ENCODE data around the gene KLK5. TPM values are rescaled to one million over a fixed set of nuclear protein-coding genes. Genes with fewer than 3 reads are reported as not detected.

KLK5 gene
- total RNA-seq, 2 experiments from 2014 or later = not detected

DNA sequence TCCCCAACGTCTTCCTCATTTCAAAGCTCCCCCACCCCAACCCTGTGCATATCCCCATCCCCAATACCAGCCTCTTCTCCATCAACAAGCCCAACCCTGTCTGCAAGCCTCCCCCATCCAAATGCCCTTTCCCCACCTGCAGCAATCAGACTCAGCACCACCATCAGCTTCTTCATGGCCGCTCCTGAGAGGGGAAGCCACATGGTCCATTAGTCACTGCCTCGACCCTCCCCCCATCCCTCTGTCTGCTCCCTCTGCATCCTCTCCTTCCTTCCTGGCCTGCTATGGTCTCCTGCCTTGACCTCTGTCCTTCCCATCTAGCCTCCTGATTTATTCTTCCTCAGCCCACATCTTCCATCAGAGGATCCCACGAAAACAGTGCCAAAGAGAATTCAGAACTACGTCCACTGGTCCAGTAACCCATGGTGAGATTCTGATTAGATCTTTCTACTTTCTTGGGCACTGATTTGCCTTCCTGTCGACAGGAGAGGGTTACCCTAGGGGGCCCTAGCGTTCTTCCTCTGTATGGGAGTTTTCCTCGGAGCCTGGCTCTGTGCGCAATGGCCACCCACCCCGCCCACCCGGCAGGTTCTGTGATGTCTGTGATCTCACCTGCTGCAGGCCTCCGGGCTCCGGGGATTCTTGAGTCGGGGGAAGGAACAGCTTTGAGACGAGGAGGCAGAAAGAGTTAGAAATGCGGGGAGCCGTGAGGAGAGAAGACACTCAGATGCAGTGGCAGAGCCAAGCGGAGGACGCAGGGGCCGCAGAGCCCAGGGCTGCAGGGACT is 15.3 kb upstream of the KLK5 start:
- ATAC-seq (no peak), DNase-seq (no peak)
- ChIA-PET POLR2A (no interaction called here), CTCF (interaction anchor here (0.6 kb wide), 1 partner anchor 102 kb away, joined by 4 read pairs; no protein-coding TSS in a partner anchor)
- peaks cover 37% of the 10 kb centered on the region for H3K27me3 Mint-ChIP-seq
- no peaks in the 10 kb centered on the region for H3K36me3 Mint-ChIP-seq (ENCODE audit: low read depth)
- intact Hi-C loops (cut with DNase I, micrococcal nuclease) = no loop called here
- no peaks in the 10 kb centered on the region for H3K4me1 Mint-ChIP-seq
- no peak overlapping the region for H3K27ac Mint-ChIP-seq
- no peaks in the 10 kb centered on the region for H3K9me3 Mint-ChIP-seq (ENCODE audit: low read depth)
- H3K4me3 Mint-ChIP-seq = no peak overlapping the region

DNA sequence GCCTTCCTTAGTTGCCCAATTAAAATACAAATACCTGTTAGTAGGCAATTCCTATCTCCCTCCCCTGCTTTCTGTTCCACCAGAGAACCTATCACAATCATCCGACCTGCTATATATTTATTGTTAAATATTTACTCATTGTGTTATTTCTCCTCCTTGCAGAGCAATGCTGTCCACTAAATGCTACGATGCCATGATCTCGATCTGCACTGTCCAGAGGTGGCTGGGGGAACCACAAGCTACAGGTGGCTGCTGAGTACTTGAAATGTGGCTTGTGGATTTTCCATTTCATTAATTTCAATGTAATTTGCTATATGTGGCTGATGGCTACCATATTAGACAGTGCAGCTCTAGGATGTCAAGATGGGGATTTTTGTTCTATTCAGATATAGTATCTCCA is 11.4 kb upstream of the KLK5 start:
- no peaks in the 10 kb centered on the region for H3K36me3 Mint-ChIP-seq (ENCODE audit: low read depth)
- intact Hi-C loops (cut with DNase I, micrococcal nuclease) = no loop called here
- H3K4me1 Mint-ChIP-seq = no peaks in the 10 kb centered on the region
- CTCF ChIA-PET = no interaction called here
- POLR2A ChIA-PET = no interaction called here
- H3K9me3 Mint-ChIP-seq (ENCODE audit: low read depth) = peaks cover 13% of the 10 kb centered on the region
- H3K27me3 Mint-ChIP-seq = peaks cover 26% of the 10 kb centered on the region
- H3K4me3 Mint-ChIP-seq = no peak overlapping the region
- DNase-seq (no peak), ATAC-seq (no peak)
- H3K27ac Mint-ChIP-seq = no peak overlapping the region

GRCh38 chr19:50963381-50963780 is 10.5 kb upstream of the KLK5 start:
- ChIA-PET POLR2A (no interaction called here), CTCF (no interaction called here)
- Mint-ChIP-seq H3K27ac (no peak overlapping the region), H3K4me1 (no peaks in the 10 kb centered on the region), H3K36me3 (ENCODE audit: low read depth) (no peaks in the 10 kb centered on the region), H3K9me3 (ENCODE audit: low read depth) (peaks cover 13% of the 10 kb centered on the region), H3K27me3 (peaks cover 28% of the 10 kb centered on the region), H3K4me3 (no peak overlapping the region)
- intact Hi-C loops (cut with DNase I, micrococcal nuclease) = no loop called here
- ATAC-seq (no peak), DNase-seq (no peak)

DNA sequence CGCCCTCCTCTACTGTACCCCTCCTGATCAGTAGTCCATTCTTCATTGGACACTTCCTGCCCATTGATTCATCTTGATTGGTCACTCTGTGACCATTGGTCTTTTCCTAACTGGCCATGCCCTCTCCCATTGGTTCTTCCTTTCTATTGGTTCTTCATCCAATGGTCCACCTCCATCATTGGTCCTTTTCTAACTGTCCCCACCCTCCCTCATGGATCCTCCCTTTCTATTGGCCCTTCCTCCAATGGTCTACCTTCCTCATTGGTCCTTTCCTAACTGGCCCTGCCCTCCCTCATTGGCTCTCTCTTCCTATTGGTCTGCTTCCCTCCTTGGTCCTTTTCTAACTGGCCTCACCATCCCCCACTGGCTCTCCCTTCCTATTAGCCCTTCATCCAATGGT is 9.4 kb upstream of the KLK5 start:
- ATAC-seq = no peak
- CTCF ChIA-PET = no interaction called here
- no peak overlapping the region for H3K27ac Mint-ChIP-seq
- DNase-seq = no peak
- intact Hi-C loops (cut with DNase I, micrococcal nuclease) = no loop called here
- POLR2A ChIA-PET = no interaction called here
- peaks cover 29% of the 10 kb centered on the region for H3K27me3 Mint-ChIP-seq
- no peaks in the 10 kb centered on the region for H3K36me3 Mint-ChIP-seq (ENCODE audit: low read depth)
- H3K9me3 Mint-ChIP-seq (ENCODE audit: low read depth) = peaks cover 13% of the 10 kb centered on the region
- no peak overlapping the region for H3K4me3 Mint-ChIP-seq
- no peaks in the 10 kb centered on the region for H3K4me1 Mint-ChIP-seq

DNA sequence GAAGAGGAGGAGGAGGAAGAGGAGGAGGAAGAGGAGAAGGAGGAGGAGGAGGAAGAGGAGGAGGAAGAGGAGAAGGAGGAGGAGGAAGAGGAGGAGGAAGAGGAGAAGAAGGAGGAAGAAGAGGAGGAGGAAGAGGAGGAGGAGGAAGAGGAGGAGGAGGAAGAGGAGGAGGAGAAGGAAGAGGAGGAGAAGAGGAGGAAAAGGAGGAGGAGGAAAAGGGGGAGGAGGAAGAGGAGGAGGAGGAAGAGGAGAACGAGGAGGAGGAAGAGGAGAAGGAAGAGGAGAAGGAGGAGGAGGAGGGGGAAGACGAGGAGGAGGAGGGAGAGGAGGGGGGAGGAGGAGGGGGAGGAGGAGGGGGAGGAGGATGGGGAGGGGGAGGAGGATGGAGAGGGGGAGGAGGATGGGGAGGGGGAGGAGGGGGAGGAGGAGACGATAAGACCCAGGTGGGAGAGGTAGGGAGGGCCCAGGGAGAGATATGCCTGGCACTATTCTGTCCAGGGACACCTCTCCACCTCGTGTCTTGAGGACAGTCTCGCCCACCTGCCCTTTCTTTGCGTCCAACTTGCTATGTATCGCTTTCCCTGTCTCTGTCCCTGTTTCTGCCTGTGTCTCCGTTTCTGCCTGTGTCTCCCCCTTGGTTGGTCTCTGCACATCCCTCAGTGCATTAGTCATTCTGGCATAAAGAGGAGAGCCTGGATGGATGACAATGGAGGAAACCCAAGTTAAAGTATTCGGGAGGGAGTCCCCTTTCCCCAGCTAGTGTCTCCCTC is 7.1 kb upstream of the KLK5 start:
- no peaks in the 10 kb centered on the region for H3K36me3 Mint-ChIP-seq (ENCODE audit: low read depth)
- ATAC-seq (no peak), DNase-seq (no peak)
- POLR2A ChIA-PET = no interaction called here
- CTCF ChIA-PET = no interaction called here
- H3K27ac Mint-ChIP-seq = no peak overlapping the region
- peaks cover 30% of the 10 kb centered on the region for H3K27me3 Mint-ChIP-seq
- no peaks in the 10 kb centered on the region for H3K4me1 Mint-ChIP-seq
- H3K4me3 Mint-ChIP-seq = no peak overlapping the region
- H3K9me3 Mint-ChIP-seq (ENCODE audit: low read depth) = peaks cover 13% of the 10 kb centered on the region
- intact Hi-C loops (cut with DNase I, micrococcal nuclease) = no loop called here

DNA sequence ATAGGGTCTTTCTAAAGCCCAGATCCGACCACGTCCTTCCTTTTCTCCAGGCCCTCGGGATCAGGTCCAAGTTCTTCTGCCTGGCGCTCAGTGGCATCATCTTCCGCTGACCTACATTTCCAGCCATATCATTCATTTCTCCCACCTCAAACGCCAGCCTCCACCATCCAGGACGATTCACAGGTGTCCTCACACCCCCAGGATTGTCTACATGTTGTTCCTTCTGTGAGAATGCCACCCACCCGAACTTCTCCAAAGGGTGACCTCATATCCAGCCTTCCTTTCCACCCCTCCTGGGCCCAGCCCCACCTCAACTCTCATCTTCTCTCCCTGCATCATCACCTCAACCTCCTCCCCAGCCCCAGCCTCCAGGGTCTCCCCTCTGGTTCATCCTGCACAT is 4.7 kb upstream of the KLK5 start:
- Mint-ChIP-seq H3K4me3 (no peak overlapping the region), H3K27ac (no peak overlapping the region), H3K9me3 (ENCODE audit: low read depth) (peaks cover 10% of the 10 kb centered on the region), H3K36me3 (ENCODE audit: low read depth) (no peaks in the 10 kb centered on the region), H3K4me1 (no peaks in the 10 kb centered on the region), H3K27me3 (peaks cover 25% of the 10 kb centered on the region)
- ChIA-PET CTCF (no interaction called here), POLR2A (no interaction called here)
- ATAC-seq (no peak), DNase-seq (no peak)
- intact Hi-C loops (cut with DNase I, micrococcal nuclease) = no loop called here

DNA sequence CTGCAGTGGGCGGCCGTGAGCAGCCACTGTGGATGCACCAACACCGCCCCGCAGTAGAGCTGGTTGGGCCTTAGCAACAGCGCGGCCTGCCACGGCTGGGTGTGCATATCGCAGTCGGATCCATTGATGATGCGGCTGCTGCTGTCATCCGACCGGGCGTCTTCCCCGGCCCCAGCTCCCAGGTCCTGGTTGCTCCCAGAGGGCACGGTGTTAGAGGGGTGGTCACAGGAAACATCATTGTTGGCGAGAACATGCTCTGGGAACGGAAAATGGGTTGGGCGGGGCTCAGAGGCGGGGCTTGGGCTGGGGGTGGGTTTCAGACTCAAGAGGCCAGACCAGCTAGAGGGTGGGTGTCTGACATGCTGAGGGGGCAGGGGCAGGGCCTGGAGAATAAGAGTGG is 3.0 kb downstream of the KLK5 start:
- no peaks in the 10 kb centered on the region for H3K4me1 Mint-ChIP-seq
- H3K27ac Mint-ChIP-seq = no peak overlapping the region
- H3K9me3 Mint-ChIP-seq (ENCODE audit: low read depth) = no peaks in the 10 kb centered on the region
- no peak for DNase-seq
- ChIA-PET CTCF (no interaction called here), POLR2A (no interaction called here)
- H3K4me3 Mint-ChIP-seq = no peak overlapping the region
- H3K36me3 Mint-ChIP-seq (ENCODE audit: low read depth) = no peaks in the 10 kb centered on the region
- intact Hi-C loops (cut with DNase I, micrococcal nuclease) = no loop called here
- no peak for ATAC-seq
- peaks cover 21% of the 10 kb centered on the region for H3K27me3 Mint-ChIP-seq

- ATAC-seq (no peak), DNase-seq (no peak)
- Mint-ChIP-seq H3K9me3 (ENCODE audit: low read depth) (no peaks in the 10 kb centered on the region), H3K4me1 (no peaks in the 10 kb centered on the region), H3K36me3 (ENCODE audit: low read depth) (no peaks in the 10 kb centered on the region), H3K27me3 (peaks cover 21% of the 10 kb centered on the region), H3K27ac (no peak overlapping the region), H3K4me3 (no peak overlapping the region)
- intact Hi-C loops (cut with DNase I, micrococcal nuclease) = no loop called here
- CTCF ChIA-PET = no interaction called here
- POLR2A ChIA-PET = no interaction called here
Measured at GRCh38 chr19:50947123-50947522, 5.7 kb downstream of the KLK5 start.

- H3K4me3 Mint-ChIP-seq = no peak overlapping the region
- peaks cover 18% of the 10 kb centered on the region for H3K27me3 Mint-ChIP-seq
- intact Hi-C loops (cut with DNase I, micrococcal nuclease) = no loop called here
- ATAC-seq (no peak), DNase-seq (no peak)
- H3K36me3 Mint-ChIP-seq (ENCODE audit: low read depth) = no peaks in the 10 kb centered on the region
- CTCF ChIA-PET = interaction anchor here (0.6 kb wide), 1 partner anchor 21 kb away, joined by 3 read pairs; no protein-coding TSS in a partner anchor
- no peaks in the 10 kb centered on the region for H3K9me3 Mint-ChIP-seq (ENCODE audit: low read depth)
- POLR2A ChIA-PET = no interaction called here
- no peak overlapping the region for H3K27ac Mint-ChIP-seq
- H3K4me1 Mint-ChIP-seq = no peaks in the 10 kb centered on the region
Measured at GRCh38 chr19:50944795-50945194, 8.0 kb downstream of the KLK5 start.

DNA sequence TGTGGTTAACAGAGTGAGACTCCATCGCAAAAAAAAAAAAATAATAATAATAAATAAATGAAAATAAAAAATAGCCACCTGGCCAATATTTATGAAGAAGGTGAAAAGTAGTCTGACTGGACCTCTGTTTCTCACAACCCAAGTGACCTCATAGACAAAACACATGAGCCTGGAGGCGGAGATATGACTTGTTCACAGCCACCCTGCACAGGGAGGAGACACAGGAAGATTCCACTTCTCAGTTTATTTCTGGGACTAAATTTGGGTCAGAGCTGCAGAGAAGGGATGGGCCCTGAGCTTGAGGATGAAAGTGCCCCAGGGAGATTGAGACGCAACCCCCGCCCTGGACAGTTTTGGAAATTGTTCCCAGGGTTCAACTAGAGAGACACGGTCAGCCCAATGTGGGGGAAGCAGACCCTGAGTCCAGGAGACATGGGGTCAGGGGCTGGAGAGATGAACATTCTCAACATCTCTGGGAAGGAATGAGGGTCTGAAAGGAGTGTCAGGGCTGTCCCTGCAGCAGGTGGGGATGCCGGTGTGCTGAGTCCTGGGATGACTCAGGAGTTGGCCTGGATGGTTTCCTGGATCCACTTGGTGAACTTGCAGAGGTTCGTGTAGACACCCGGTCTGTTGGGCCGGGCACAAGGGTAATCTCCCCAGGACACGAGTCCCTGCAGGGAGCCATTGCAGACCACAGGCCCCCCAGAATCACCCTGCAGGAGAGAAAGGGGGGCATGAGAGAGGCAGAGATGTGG is 9.6 kb downstream of the KLK5 start:
- DNase-seq (no peak), ATAC-seq (no peak)
- H3K4me3 Mint-ChIP-seq = no peak overlapping the region
- H3K36me3 Mint-ChIP-seq (ENCODE audit: low read depth) = no peaks in the 10 kb centered on the region
- no peaks in the 10 kb centered on the region for H3K4me1 Mint-ChIP-seq
- ChIA-PET POLR2A (no interaction called here), CTCF (no interaction called here)
- no peaks in the 10 kb centered on the region for H3K9me3 Mint-ChIP-seq (ENCODE audit: low read depth)
- H3K27me3 Mint-ChIP-seq = peaks cover 20% of the 10 kb centered on the region
- intact Hi-C loops (cut with DNase I, micrococcal nuclease) = no loop called here
- H3K27ac Mint-ChIP-seq = no peak overlapping the region

GRCh38 chr19:50939596-50939995 is 13.2 kb downstream of the KLK5 start:
- Mint-ChIP-seq H3K27me3 (peaks cover 23% of the 10 kb centered on the region), H3K27ac (no peak overlapping the region), H3K36me3 (ENCODE audit: low read depth) (no peaks in the 10 kb centered on the region), H3K4me1 (no peaks in the 10 kb centered on the region), H3K4me3 (no peak overlapping the region), H3K9me3 (ENCODE audit: low read depth) (no peaks in the 10 kb centered on the region)
- CTCF ChIA-PET = interaction anchor here (1.2 kb wide), 2 partner anchors 18 to 77 kb away, joined by 3 read pairs; no protein-coding TSS in a partner anchor
- ATAC-seq = no peak
- intact Hi-C loops (cut with DNase I, micrococcal nuclease) = no loop called here
- POLR2A ChIA-PET = no interaction called here
- no peak for DNase-seq
